ENCODE data around the gene TRIM4.
A peak's percentile ranks its signal among the peaks of the same experiment; 100 is the strongest.
"Not testable (repeated sequence)": the region's sequence is repeated elsewhere in the genome, so short reads cannot be mapped to it uniquely, and the experiment has no call there.

Gene TRIM4

GRCh38 chr7:99943641-99944496 is 24.5 kb upstream of the TRIM4 start:
- peaks cover 15% of the 10 kb centered on the region for H3K9me3 ChIP-seq (ENCODE audit: insufficient read depth, low read depth, low read length)
- peak overlapping the region; percentile 73 for H3K9ac ChIP-seq (ENCODE audit: low read depth, low read length)
- H3K27me3 ChIP-seq (ENCODE audit: insufficient read depth, low read length): no peaks in the 10 kb centered on the region
- H3K36me3 ChIP-seq (ENCODE audit: insufficient read depth, low read length): no peaks in the 10 kb centered on the region
- peak overlapping the region; percentile 17 for H3K4me3 ChIP-seq (ENCODE audit: low read length)
- H3K27ac ChIP-seq (ENCODE audit: low read depth, low read length): peak overlapping the region; percentile 92
- 63% methylated on average over 13 of the region's 14 CpGs for WGBS
- H3K4me1 ChIP-seq (ENCODE audit: insufficient read depth, low read length): peaks cover 24% of the 10 kb centered on the region

- 100% methylated on average over 1 of the region's 2 CpGs for WGBS
- Histone ChIP-seq H3K9me3 (ENCODE audit: insufficient read depth, low read depth, low read length) (peaks cover 25% of the 10 kb centered on the region), H3K36me3 (ENCODE audit: insufficient read depth, low read length) (no peaks in the 10 kb centered on the region), H3K9ac (ENCODE audit: low read depth, low read length) (no peak overlapping the region), H3K4me3 (ENCODE audit: low read length) (no peak overlapping the region), H3K27ac (ENCODE audit: low read depth, low read length) (no peak overlapping the region), H3K4me1 (ENCODE audit: insufficient read depth, low read length) (peaks cover 7% of the 10 kb centered on the region), H3K27me3 (ENCODE audit: insufficient read depth, low read length) (no peaks in the 10 kb centered on the region)
Observed at GRCh38 chr7:99938296-99938695, 19.0 kb upstream of the TRIM4 start.

- H3K4me3 ChIP-seq (ENCODE audit: low read length); H3K36me3 ChIP-seq (ENCODE audit: insufficient read depth, low read length); H3K27ac ChIP-seq (ENCODE audit: low read depth, low read length); H3K27me3 ChIP-seq (ENCODE audit: insufficient read depth, low read length); H3K4me1 ChIP-seq (ENCODE audit: insufficient read depth, low read length); H3K9ac ChIP-seq (ENCODE audit: low read depth, low read length): not testable (repeated sequence)
- 75% methylated on average over 4 of the region's 4 CpGs for WGBS
- peaks cover 21% of the 10 kb centered on the region for H3K9me3 ChIP-seq (ENCODE audit: insufficient read depth, low read depth, low read length)
Observed at GRCh38 chr7:99935009-99935408, 15.7 kb upstream of the TRIM4 start.

- Histone ChIP-seq H3K9me3 (ENCODE audit: insufficient read depth, low read depth, low read length) (no peaks in the 10 kb centered on the region), H3K4me1 (ENCODE audit: insufficient read depth, low read length) (peaks cover 5% of the 10 kb centered on the region; the same call in 1 of the 2 replicates), H3K27me3 (ENCODE audit: insufficient read depth, low read length) (peaks cover 23% of the 10 kb centered on the region; the same call in 1 of the 2 replicates), H3K9ac (ENCODE audit: low read depth, low read length) (no peak overlapping the region), H3K27ac (ENCODE audit: low read depth, low read length) (no peak overlapping the region), H3K4me3 (ENCODE audit: low read length) (no peak overlapping the region), H3K36me3 (ENCODE audit: insufficient read depth, low read length) (no peaks in the 10 kb centered on the region)
- 81% methylated on average over 2 of the region's 3 CpGs for WGBS
Observed at GRCh38 chr7:99930376-99930775, 11.0 kb upstream of the TRIM4 start.

GRCh38 chr7:99929730-99930053 is 10.4 kb upstream of the TRIM4 start:
- Histone ChIP-seq H3K4me3 (ENCODE audit: low read length) (peak overlapping the region; percentile 55), H3K9me3 (ENCODE audit: insufficient read depth, low read depth, low read length) (no peaks in the 10 kb centered on the region), H3K27me3 (ENCODE audit: insufficient read depth, low read length) (peaks cover 26% of the 10 kb centered on the region; the same call in 1 of the 2 replicates), H3K36me3 (ENCODE audit: insufficient read depth, low read length) (no peaks in the 10 kb centered on the region), H3K9ac (ENCODE audit: low read depth, low read length) (0 out of 2 replicates have a peak overlapping the region, but pooled peaks have one; percentile 25), H3K4me1 (ENCODE audit: insufficient read depth, low read length) (peaks cover 5% of the 10 kb centered on the region; the same call in 1 of the 2 replicates), H3K27ac (ENCODE audit: low read depth, low read length) (no peak overlapping the region)
- no CpG with 5 or more reads among the region's 2 CpGs for WGBS

- no peak within 1 kb of the TSS for H3K27ac ChIP-seq (ENCODE audit: low read depth, low read length)
- H3K27me3 ChIP-seq (ENCODE audit: insufficient read depth, low read length): peaks cover 28% of the 10 kb centered on the region; the same call in 1 of the 2 replicates
- H3K4me1 ChIP-seq (ENCODE audit: insufficient read depth, low read length): peaks cover 5% of the 10 kb centered on the region; the same call in 1 of the 2 replicates
- H3K4me3 ChIP-seq (ENCODE audit: low read length): peak within 1 kb of the TSS; percentile 55
- 21% methylated on average over 21 of the region's 22 CpGs for WGBS
- no peaks in the 10 kb centered on the region for H3K9me3 ChIP-seq (ENCODE audit: insufficient read depth, low read depth, low read length)
- peak within 1 kb of the TSS; percentile 47; the same call in 1 of the 2 replicates for H3K9ac ChIP-seq (ENCODE audit: low read depth, low read length)
- H3K36me3 ChIP-seq (ENCODE audit: insufficient read depth, low read length): no peaks in the 10 kb centered on the region
Observed at GRCh38 chr7:99928994-99929729, 9.8 kb upstream of the TRIM4 start, which contains the start of gene GJC3. Gene GJC3, minus strand, starts transcription at chr7:99929620. Its CDS starts 0 bp downstream, at chr7:99929620.

GRCh38 chr7:99928188-99928587 is 8.9 kb upstream of the TRIM4 start:
- H3K27ac ChIP-seq (ENCODE audit: low read depth, low read length): no peak overlapping the region
- peaks cover 5% of the 10 kb centered on the region; the same call in 1 of the 2 replicates for H3K4me1 ChIP-seq (ENCODE audit: insufficient read depth, low read length)
- WGBS: 90% methylated on average over 2 of the region's 2 CpGs
- H3K9ac ChIP-seq (ENCODE audit: low read depth, low read length): no peak overlapping the region
- no peak overlapping the region for H3K4me3 ChIP-seq (ENCODE audit: low read length)
- peaks cover 28% of the 10 kb centered on the region; the same call in 1 of the 2 replicates for H3K27me3 ChIP-seq (ENCODE audit: insufficient read depth, low read length)
- H3K9me3 ChIP-seq (ENCODE audit: insufficient read depth, low read depth, low read length): no peaks in the 10 kb centered on the region
- H3K36me3 ChIP-seq (ENCODE audit: insufficient read depth, low read length): no peaks in the 10 kb centered on the region

- H3K9me3 ChIP-seq (ENCODE audit: insufficient read depth, low read depth, low read length): no peaks in the 10 kb centered on the region
- H3K27me3 ChIP-seq (ENCODE audit: insufficient read depth, low read length): peaks cover 28% of the 10 kb centered on the region; the same call in 1 of the 2 replicates
- no peaks in the 10 kb centered on the region for H3K36me3 ChIP-seq (ENCODE audit: insufficient read depth, low read length)
- H3K27ac ChIP-seq (ENCODE audit: low read depth, low read length): no peak overlapping the region
- H3K4me3 ChIP-seq (ENCODE audit: low read length): no peak overlapping the region
- H3K9ac ChIP-seq (ENCODE audit: low read depth, low read length): no peak overlapping the region
- H3K4me1 ChIP-seq (ENCODE audit: insufficient read depth, low read length): peaks cover 5% of the 10 kb centered on the region; the same call in 1 of the 2 replicates
- WGBS: 86% methylated on average over 5 of the region's 5 CpGs
Observed at GRCh38 chr7:99927536-99927935, 8.2 kb upstream of the TRIM4 start.

- Histone ChIP-seq H3K27ac (ENCODE audit: low read depth, low read length) (no peak overlapping the region), H3K9ac (ENCODE audit: low read depth, low read length) (no peak overlapping the region), H3K4me1 (ENCODE audit: insufficient read depth, low read length) (peaks cover 5% of the 10 kb centered on the region; the same call in 1 of the 2 replicates), H3K9me3 (ENCODE audit: insufficient read depth, low read depth, low read length) (peaks cover 4% of the 10 kb centered on the region; the same call in 1 of the 2 replicates), H3K36me3 (ENCODE audit: insufficient read depth, low read length) (peaks cover 4% of the 10 kb centered on the region; the same call in 1 of the 2 replicates), H3K27me3 (ENCODE audit: insufficient read depth, low read length) (peaks cover 28% of the 10 kb centered on the region; the same call in 1 of the 2 replicates), H3K4me3 (ENCODE audit: low read length) (no peak overlapping the region)
Observed at GRCh38 chr7:99926321-99926720, 7.0 kb upstream of the TRIM4 start.

GRCh38 chr7:99923200-99923599 is 3.9 kb upstream of the TRIM4 start:
- no peak overlapping the region for H3K9ac ChIP-seq (ENCODE audit: low read depth, low read length)
- peaks cover 6% of the 10 kb centered on the region; the same call in 1 of the 2 replicates for H3K36me3 ChIP-seq (ENCODE audit: insufficient read depth, low read length)
- no peaks in the 10 kb centered on the region for H3K4me1 ChIP-seq (ENCODE audit: insufficient read depth, low read length)
- WGBS: 96% methylated on average over 3 of the region's 3 CpGs
- H3K27me3 ChIP-seq (ENCODE audit: insufficient read depth, low read length): peaks cover 22% of the 10 kb centered on the region; the same call in 1 of the 2 replicates
- H3K9me3 ChIP-seq (ENCODE audit: insufficient read depth, low read depth, low read length): peaks cover 18% of the 10 kb centered on the region; the same call in 1 of the 2 replicates
- no peak overlapping the region for H3K27ac ChIP-seq (ENCODE audit: low read depth, low read length)
- H3K4me3 ChIP-seq (ENCODE audit: low read length): no peak overlapping the region

- 98% methylated on average over 3 of the region's 3 CpGs for whole genome bisulfite sequencing
- no peak overlapping the region for H3K9ac ChIP-seq (ENCODE audit: low read depth, low read length)
Observed at GRCh38 chr7:99920149-99920548, 819 bp upstream of the TRIM4 start.

More at GRCh38 chr7:99920149-99920548, 819 bp upstream of the TRIM4 start:
- no peak overlapping the region for H3K27ac ChIP-seq (ENCODE audit: low read depth, low read length)
- peaks cover 21% of the 10 kb centered on the region for H3K36me3 ChIP-seq (ENCODE audit: insufficient read depth, low read length)
- no peaks in the 10 kb centered on the region for H3K4me1 ChIP-seq (ENCODE audit: insufficient read depth, low read length)
- H3K9me3 ChIP-seq (ENCODE audit: insufficient read depth, low read depth, low read length): peaks cover 18% of the 10 kb centered on the region; the same call in 1 of the 2 replicates
- H3K27me3 ChIP-seq (ENCODE audit: insufficient read depth, low read length): peaks cover 5% of the 10 kb centered on the region; the same call in 1 of the 2 replicates
- peak overlapping the region; percentile 91 for H3K4me3 ChIP-seq (ENCODE audit: low read length)
